IPS-NIHi11 (cell line): Measurements from ENCODE around the gene CHCHD6.

Experiments used
- DNase-seq: peaks from one replicate; pipeline ENCODE4 v3.0.0; 2012; ENCODE audit warnings: mixed read lengths, low spot score

Gene CHCHD6

DNA sequence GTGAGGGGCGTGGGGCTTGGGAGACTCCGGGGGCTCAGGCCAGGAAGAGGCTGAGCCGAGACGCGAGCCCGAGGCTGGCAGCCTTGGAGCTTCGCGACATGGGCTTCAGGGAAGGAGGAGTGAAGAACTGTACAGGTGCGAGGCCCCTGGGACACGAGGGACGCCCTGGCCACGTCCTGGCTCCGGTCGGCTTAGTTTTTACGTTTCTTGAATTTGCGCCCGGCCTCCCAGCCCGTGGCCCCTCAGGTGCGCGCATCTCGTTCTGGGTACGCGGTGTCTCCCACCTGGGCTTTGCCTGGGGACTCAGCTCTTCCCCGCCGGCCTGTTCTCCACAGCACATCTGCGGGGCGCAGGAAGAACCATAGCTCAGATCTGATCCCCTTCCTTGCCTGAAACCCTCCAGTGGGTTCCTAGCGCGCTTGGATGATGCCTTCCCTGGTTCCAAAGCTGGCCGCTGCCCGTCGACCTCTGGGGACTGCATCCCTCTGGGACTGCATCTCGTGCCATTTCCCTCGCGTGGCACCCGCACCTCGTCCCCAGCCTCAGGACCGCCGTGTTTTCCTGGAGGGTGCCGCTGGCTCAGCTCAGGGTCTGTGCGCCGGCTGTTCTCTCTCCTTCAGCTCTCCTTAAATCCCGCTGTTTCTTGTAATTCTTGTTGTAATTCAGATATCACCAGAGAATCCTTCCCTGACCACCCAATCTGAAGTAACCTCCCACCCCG is 614 bp downstream of the CHCHD6 start:
- DNase-seq: peak; percentile 45

DNA sequence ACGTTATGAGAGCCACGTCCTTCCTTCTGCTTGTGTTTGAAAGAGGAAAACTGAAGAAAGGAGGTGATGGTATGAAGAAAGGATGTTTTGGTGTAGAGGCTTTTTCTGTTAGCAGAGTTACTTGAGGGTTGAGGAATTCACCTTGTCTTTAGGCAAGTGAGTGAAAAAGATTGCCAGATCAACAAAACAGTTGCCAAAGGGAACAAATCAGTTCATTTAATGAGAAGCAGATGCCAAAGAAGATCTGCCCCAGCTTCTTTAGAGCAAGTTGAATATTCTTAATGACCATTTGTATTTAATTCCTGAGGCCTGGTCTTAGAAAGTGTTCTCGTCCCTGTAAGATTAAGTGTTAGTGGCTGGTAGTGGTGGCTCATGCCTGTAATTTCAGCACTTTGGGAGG is 2.6 kb downstream of the CHCHD6 start:
- DNase-seq: no peak

DNA sequence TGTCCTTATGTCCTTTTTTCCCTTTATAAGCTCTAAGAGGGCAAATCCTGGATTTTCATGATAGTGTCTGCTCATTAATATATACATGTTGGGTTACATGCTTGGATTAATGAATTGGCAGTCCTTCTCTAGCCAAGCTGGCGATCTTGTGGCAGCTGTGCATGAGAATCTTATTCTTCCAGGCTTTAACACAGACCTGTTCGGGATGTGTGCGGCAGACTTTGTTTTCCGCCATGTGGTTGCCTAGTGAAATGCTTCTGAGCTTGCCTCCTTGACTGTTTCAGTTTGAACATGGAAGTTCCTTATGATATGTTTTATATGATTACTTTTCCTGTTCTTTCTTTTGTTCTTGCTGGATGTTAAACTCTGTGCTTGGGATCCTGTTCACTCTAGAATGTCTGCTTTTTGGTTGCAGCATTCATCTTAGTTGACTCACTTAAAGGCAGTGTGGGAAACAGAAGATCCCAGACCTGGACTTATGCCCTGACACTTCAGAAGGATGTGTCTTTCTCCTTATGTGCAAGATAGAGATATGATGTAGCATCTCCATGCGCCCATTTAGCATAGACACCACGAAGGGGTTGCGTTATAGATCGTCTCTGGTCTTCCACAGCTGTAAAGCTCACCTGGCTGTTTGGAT is 7.2 kb downstream of the CHCHD6 start:
- DNase-seq: no peak

DNA sequence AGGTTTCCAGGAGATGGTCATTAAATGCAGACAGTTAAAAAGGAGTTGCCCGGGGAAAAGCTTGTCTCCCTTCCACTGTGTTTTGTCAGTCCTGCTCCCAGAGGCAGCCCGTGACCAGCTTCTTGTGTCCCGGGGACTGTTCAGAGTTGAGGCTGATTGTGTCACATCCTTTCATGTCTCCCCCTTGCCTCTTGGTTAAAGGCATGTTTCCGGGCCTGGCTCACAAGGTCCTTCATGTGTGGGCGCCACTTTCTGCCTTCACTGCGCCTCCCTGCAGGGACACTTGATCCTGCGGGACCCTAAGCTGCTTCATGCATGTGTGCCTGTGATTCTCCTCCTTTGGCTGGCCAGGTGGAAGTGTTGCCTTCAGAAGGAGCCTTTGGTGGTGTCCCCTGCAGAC is 9.2 kb downstream of the CHCHD6 start:
- no peak for DNase-seq

DNA sequence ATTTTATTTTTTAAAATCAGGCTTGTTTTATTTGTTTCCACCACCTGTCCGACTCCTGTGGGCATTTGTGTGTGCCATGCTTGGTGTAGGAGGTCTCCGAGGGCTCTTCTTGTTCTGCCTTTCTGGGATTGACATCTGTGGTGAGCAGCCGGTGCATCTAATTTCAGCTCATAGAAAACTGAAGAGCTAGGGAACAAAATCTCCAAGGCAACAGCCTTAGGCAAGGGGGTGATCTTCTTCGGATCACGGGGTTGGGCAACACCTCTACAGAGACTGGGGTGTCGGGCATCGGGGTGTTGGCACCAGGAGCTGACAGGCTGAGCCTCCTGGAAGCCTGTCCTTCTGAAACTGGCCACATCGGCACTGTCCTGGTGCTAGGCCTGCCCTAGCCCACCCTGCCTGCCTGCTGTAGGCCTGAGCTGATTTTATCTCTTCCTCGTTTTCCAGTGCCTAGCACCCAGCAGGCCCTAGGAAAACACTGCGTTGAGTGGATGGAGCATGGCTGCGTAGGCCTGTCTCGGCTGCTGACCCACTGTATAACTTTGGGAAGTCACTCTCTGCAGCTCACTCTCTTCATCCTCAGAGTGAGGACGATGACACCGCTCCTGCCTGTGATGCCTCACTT is 10.3 kb downstream of the CHCHD6 start:
- DNase-seq: no peak

DNA sequence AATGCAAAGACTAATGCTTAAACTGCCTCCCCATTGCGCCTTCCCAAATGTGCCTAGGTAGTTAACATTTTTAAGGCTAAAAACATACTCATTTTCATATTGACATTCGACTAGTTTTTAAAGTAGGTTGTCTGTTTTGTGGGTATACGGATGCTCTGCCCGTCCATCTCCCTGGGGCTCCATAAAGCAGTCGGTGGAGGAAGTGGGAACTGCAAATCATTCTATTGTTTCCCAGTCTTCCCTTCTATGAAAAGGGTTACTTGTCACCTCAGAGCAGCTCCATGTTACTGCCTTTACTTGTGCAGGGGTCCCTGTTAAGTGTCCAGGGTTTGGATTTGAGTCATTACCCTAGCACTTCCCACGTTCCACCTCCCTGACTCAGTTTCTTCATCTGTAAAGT is 10.9 kb downstream of the CHCHD6 start:
- no peak for DNase-seq

DNA sequence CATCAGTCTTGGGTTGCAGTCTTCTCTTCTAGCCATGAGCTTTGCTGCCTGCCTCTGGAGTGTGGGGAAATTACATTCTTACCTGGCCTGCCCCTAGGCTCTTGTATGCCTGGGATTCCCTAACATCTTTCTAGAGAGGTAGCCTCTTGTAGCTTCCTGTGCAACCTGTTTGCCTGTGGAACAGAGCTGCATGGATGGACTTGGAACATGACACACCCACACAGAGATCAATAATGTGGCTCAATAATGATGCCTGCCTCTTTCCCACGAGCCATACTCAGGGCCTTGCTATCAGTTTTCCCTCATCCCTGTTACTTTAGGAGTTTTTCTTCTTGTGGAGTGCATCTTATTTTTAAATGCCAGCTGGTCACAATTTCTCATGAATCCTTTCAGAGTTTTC is 11.4 kb downstream of the CHCHD6 start:
- DNase-seq: no peak

DNA sequence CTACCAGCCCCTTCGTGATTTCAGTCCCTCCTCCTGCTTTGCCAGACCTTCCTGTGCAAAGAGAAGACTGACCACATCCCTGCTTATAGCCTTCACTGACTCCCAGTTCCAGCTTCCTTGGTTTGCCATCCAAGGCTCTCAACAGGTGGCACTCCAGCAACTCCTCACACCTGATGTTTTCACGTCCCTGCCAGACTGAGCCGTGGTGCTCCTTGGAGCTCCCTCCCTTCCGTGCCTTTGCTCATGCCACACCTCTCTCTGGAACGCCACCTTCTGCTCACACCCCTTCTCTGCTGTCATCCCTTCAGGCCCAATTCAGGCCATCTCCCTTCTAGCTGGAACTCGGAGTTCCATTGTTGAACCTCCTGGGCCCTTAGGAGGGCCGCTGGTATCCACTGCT is 12.0 kb downstream of the CHCHD6 start:
- DNase-seq: no peak

DNA sequence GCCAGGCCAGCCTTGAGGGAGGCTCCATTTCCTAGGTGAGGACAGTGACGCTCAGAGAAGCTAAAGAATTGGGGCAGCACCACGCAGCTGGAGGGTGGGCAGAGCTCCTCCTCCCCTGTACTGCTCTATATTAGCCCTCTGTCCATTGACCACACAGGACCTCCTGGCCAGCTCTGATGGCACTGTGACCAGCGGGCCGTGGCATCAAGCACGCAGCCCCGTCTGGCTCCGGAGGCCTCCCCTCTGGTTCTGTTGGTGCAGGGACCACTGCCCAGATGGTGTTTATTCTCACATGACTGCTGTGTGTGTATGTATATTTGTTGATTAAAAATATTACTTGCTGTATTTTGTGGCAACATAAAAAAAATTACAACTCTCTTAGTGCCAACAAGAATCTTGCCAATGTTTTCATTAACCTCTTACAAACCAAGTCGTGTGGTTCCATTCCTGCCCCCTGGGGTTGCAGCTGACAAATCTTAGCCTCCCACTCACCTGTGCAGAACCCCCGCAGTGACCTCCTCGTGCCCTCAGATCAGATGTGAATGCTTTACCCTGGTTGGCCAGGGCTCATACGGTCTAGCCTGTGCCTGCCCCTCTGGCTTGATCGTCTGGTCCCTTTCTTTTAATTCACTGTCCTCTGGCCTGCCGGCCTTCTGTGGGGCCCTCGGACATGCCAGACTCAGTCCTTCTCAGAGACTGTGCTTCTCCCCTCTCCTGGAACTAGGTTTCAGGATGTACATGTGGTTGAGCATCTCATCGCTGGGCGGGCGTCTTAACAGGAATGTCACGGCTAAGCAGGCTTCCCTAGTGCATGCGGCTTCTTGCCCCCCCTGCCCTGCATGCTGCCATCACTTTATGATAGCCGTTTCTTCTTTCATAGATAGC is 14.8 kb downstream of the CHCHD6 start:
- DNase-seq: no peak

DNA sequence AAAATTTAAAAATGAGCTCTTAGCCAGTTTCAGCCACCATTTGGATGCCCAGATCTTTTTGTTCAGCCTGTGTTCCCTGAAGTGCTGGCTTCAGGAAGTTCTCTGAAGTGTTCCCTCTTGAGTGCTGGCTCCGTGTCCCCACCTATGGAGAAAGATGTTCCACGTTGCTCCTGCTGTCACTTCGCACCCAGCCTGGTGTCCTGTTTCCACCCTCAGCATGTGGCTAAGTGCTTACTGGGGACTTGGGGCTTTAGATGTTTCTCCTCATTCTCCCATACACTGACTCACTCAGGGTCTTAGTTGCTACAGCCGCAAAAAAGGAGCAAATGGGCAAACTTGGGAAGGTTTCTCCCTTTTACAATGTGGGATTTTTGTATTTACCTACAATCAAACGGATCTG is 16.6 kb downstream of the CHCHD6 start:
- no peak for DNase-seq

DNA sequence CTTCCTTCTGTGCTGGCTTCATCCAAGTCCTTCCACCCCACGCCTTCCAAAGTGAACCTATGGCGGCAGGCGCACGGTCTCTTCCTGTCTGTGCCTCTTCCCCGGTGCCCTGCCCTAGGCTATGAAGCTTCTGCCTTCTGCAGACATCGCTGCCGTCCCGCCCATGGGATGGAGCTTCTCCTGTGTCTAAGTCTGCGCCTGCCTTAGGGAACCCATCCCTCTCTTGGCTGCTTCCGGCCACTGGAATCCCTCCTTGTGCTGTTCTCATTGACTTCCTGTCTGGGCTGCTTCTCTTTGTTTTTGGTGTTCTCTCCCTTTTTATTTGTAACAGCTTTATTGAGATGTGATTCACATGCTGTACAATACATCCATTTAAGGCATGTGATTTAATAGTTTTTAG is 17.2 kb downstream of the CHCHD6 start:
- DNase-seq: no peak

DNA sequence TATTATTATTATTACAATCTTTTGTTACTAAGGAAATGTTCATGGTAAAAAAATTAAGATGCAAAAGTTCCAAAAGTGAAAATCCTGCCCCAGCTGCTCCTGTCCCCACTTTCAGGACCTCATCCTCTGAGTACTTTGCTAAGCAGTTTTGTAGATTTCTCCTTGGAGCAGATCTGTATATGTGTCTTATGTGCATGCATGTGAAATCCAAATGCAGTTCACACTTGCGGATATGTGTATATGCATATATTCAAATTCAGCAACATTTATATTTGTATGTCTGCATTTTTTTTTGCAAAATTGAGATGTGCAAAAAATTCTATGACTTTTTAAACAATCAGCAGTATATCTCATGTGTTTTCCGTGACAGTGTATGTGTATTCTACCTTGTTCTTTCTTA is 19.2 kb downstream of the CHCHD6 start:
- no peak for DNase-seq

DNA sequence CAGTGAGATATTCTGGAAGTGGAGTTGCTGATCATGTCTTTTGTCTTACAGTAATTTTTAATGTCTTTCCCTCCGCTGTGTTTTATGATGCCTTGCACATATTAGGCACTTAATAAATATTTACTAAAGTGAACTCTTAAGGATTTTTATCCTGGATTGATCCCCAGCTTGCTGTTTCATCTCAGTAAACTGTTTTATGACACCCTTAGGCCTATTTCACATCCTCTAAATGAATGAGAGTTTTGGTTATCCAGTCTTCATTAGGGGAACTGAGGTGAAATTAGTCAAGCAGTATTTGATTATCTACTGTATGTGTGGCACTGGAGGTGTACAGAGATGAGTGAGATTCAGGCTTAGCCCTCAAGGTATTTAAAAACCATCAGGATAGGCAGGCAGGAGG is 19.8 kb downstream of the CHCHD6 start:
- DNase-seq: no peak

DNA sequence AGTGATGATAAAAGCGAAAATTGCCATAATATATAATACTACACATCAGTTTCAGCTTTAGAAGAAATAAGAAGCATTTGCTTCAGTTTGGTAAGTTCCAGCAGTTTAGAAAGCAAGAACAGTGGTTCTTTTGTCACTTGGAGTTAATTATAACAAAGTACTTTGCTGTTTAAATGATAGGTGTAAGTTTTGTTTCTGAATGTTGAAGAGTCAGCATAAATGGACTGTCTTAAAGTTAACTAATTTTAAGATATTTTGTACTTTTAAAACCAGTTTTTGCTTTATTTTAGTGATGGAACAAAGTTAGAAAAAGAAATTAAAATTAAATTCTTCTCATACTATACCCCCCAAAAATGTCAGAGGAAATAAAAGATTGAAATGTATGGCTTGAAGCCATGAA is 24.6 kb downstream of the CHCHD6 start:
- no peak for DNase-seq

DNA sequence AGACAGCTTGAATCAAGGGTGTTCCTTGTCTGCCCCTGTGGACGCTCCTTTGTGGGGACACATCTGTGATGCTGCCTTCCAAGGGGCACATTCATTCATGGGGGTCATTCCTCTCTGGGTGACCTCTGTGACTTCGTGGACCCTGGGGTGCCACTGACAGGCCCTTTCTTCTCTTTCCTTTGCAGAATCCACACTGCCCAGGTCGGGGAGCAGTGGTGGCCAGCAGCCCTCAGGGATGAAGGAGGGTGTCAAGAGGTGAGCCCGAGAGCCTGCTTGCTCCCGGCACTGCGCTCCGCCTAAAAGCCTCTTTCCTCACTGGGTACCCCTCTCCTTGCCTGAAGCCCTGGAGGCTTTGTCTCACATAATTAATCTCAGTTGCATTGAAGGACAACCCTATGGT is 26.3 kb downstream of the CHCHD6 start:
- DNase-seq: no peak

DNA sequence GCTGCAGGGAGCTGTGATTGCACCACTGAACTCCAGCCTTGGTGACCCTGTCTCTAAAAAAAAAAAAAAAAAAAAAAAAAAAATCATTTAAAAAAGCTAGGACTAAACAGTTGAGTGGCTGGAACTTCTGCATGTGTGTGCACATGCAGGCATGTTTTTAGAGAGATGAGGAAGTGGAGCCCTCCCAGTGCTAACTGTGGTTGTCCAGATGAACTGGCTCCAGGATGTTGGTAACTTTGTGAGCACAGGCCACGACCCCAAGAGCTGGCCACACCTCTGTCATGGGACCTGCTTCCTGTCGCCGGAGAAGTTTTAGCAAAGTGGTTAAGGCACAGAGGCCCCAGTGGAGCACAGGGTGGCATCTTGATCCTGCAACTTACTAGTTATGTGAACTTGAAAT is 27.0 kb downstream of the CHCHD6 start:
- no peak for DNase-seq

DNA sequence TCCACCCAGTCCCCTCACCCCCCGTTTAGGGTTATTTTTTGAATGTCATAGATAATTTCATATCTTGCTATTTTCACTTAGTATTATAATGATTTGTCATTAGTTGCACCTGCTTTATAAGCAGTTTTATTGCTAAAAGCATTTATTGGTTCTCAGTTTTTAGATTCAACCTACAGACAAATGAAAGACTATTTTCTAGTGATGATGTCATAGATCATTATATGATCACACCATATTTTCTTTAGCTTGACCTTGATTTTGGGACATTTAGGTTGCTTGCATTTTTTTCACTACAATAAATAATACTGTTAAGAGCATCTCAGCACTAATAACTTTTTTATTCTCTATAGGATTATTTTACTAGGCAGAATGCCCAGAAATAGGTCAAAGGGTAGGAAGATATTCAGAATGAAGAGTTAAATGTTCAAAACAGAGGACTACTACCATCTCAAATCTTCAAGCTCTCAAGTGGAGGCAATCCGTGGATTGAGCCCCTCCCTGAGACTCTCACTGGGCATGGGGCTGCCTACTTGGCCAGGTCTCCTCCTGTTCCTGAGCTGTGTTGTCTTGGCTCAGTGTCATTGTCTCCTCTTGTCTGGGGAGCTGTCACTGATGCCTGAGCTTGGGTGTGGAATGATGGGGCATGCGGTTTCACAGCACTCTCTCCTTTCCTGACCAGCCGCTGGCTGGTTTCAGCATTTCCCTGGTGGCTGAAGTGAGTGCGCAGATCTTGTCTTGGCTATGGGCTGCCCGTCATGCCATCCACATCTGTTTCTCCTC is 28.4 kb downstream of the CHCHD6 start:
- DNase-seq: no peak

DNA sequence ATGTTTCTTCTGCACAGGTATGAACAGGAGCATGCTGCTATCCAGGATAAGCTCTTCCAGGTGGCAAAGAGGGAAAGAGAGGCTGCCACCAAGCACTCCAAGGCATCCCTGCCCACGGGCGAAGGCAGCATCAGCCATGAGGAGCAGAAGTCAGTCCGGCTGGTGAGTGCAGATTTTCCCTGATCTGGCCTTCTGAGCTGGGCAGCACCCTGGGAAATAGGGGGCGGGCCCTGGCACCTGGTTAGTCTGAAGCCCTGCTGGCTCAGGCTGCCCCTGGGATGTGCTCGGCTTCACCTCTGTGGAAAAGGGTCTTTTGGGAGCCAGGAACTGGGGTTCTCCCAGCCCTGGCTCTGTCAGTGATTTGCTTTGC is 29.0 kb downstream of the CHCHD6 start:
- DNase-seq: no peak

DNA sequence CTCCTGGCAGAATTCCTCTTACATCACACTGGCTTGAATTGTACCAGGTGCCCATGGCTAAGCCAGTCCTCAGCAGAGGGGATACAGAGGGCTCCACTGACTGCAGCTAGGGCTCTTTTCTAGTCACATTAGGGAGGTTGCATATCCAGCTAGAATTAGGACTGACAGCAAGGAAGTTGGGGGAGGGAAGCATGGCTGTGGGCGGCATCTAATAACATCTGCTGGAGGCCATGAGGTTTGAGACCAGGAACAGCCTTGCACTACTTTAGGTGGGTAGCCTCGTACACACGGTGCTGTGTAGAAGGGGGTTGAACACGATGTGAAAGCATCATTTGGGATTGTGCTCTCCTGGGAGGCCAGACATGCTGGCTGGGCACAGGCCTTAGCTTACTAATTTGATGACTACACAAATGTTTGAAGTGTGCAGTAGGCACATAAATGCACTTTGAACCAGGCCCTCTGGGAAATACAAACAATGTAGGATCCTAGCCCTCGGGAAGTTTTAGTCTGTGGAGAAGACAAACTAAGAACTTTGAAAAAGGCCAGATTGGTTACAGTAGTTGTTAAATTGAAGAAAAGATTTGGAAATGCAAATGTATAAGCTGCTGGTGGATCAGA is 30.2 kb downstream of the CHCHD6 start:
- DNase-seq: no peak

DNA sequence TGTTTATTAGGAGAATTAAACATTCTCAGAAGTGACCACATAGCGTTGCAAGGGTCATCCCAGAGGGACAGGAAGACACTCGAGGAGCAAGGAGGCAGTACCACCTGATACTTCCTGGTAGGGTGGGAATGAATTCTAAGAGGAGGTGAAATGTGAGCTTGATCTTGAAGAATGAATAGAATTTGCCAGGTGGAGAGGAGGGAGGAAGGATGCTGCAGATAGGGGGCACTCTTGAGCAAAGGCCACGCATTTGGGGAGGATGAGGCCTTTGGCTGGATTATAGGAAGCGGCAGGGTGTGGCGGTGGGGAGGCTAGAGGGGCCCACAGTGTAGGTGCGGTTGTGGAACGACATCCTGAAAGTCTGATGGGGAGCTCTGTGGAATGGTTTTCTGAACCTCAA is 33.5 kb downstream of the CHCHD6 start:
- DNase-seq: peak; percentile 34

DNA sequence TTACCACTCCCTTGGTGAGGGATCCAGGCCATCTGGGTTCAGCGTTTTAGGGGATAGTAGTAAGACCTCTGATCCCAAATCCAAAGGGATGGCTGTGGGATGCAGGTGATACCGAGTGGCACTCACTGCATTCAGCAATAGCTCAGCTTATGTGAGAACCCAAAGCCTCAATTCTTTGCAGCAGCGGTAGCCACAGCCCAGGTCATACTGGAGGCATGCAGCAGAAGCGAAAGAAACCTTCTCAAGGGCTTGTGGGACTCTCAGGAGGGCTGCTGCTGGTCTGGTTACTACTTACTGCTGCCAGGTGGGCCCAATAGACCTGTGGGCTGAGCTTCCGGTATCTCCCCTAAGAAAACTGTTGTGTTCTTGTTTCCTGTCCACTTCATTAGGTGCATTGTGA is 38.0 kb downstream of the CHCHD6 start:
- DNase-seq: no peak

DNA sequence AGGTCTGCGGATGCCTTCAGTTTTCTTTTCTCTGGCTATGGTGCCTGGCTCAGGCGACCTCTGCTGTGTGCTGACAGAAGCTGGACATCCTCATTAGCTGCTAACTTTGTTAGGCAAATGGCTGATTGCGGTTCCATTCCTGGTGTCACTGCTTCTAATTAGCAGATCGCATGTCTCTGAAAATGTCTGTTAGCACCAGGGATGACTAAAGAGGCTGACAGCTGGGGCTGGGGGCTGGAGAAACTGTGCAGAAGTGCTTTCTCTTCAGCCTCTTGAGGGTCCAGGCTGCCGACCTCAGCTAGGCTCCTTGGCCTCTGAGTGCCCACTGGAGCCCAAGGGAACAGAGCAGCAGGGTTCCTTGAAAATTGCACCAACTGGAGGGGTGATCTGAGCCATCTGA is 39.3 kb downstream of the CHCHD6 start:
- no peak for DNase-seq
